ENCODE data around the gene MS4A7.
A peak's percentile ranks its signal among the peaks of the same experiment; 100 is the strongest.
"Not testable (repeated sequence)": the region's sequence is repeated elsewhere in the genome, so short reads cannot be mapped to it uniquely, and the experiment has no call there.

MS4A7 gene

GRCh38 chr11:60378354-60378753, at the start of gene MS4A7:
Gene MS4A7, plus strand, starts transcription at chr11:60378532. Its CDS starts 4,610 bp downstream, at chr11:60383142.
- DNase-seq (ENCODE audit: low spot score), result peak; percentile 27

- no peak for DNase-seq (ENCODE audit: low spot score)
Observed at GRCh38 chr11:60332846-60333245, 45.5 kb upstream of the MS4A7 start.

GRCh38 chr11:60334005-60334620, 44.2 kb upstream of the MS4A7 start:
- peak; percentile 14 for DNase-seq (ENCODE audit: low spot score)

- DNase-seq (ENCODE audit: low spot score), result no peak
Observed at GRCh38 chr11:60336767-60337391, 41.5 kb upstream of the MS4A7 start.

- no peak for DNase-seq (ENCODE audit: low spot score)
Observed at GRCh38 chr11:60338053-60338452, 40.3 kb upstream of the MS4A7 start.

GRCh38 chr11:60339356-60339755, 39.0 kb upstream of the MS4A7 start:
- no peak for DNase-seq (ENCODE audit: low spot score)

GRCh38 chr11:60343094-60343704, 35.1 kb upstream of the MS4A7 start:
- DNase-seq (ENCODE audit: low spot score), result no peak

GRCh38 chr11:60344146-60344545, 34.2 kb upstream of the MS4A7 start:
- DNase-seq (ENCODE audit: low spot score), result no peak

- DNase-seq (ENCODE audit: low spot score), result no peak
Observed at GRCh38 chr11:60345489-60345888, 32.8 kb upstream of the MS4A7 start.

- no peak for DNase-seq (ENCODE audit: low spot score)
Observed at GRCh38 chr11:60347084-60347797, 31.1 kb upstream of the MS4A7 start.

GRCh38 chr11:60348116-60348515, 30.2 kb upstream of the MS4A7 start:
- DNase-seq (ENCODE audit: low spot score), result no peak

- DNase-seq (ENCODE audit: low spot score), result no peak
Observed at GRCh38 chr11:60349990-60350389, 28.3 kb upstream of the MS4A7 start.

GRCh38 chr11:60357771-60358170, 20.6 kb upstream of the MS4A7 start:
- DNase-seq (ENCODE audit: low spot score), result no peak

- DNase-seq (ENCODE audit: low spot score), result no peak
Observed at GRCh38 chr11:60360621-60361020, 17.7 kb upstream of the MS4A7 start.

GRCh38 chr11:60362241-60362640, 16.1 kb upstream of the MS4A7 start:
- no peak for DNase-seq (ENCODE audit: low spot score)

GRCh38 chr11:60363542-60364470, 14.5 kb upstream of the MS4A7 start:
- DNase-seq (ENCODE audit: low spot score), result peak; percentile 50

GRCh38 chr11:60366262-60366904, 11.9 kb upstream of the MS4A7 start:
- DNase-seq (ENCODE audit: low spot score), result not testable (repeated sequence)

- no peak for DNase-seq (ENCODE audit: low spot score)
Observed at GRCh38 chr11:60367009-60367408, 11.3 kb upstream of the MS4A7 start.

GRCh38 chr11:60367896-60368295, 10.4 kb upstream of the MS4A7 start:
- no peak for DNase-seq (ENCODE audit: low spot score)

- no peak for DNase-seq (ENCODE audit: low spot score)
Observed at GRCh38 chr11:60370252-60370810, 8.0 kb upstream of the MS4A7 start.

- no peak for DNase-seq (ENCODE audit: low spot score)
Observed at GRCh38 chr11:60370811-60371298, 7.5 kb upstream of the MS4A7 start.
